DMS53 (cell line): ENCODE measurements around the gene DDC.
"Not testable (repeated sequence)": the region's sequence is repeated elsewhere in the genome, so short reads cannot be mapped to it uniquely, and the experiment has no call there.

Source experiments
- DNase-seq: peaks from one replicate; lab custom pipeline; 2025; lab: John Stamatoyannopoulos, UW

The DDC gene

DNA sequence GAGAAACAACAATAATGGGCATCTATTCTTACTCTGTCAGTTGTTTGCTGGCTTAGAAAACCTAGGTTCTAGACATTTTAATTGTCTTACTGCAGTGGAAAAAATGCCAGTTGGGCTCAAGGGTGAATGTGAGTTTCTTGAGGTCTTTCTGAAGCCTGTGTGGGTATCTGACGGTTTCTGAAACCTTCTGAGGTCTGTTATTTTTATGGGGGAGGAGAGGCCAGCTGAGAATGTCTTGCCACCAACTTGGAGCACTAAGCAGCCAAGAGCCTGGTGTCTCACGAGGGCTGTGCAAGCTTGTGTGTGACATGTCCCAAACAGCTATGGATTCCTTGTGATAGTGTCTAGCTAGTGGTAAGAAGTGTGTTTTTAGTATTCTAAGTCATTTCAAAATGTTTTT is 24.2 kb upstream of the DDC start:
- no peak for DNase-seq

DNA sequence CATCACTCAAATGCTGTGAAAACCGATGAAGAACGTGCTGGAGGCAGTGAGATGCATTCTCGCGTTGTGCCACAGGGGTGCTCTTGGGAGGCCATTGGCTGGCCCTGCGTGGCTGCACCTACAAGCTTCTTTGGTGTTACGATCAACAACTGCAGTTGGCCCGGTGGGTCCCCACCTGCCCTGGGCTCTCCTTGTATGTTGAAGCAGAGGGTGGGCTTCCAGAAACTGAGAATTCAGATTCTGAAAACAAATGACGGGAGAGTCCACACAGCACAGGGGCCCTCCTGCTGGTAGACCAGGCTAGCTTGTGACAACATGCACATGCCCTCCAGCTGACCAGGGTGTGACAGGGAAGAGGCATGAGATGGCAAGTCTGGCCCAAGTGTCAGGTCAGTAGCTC is 23.7 kb upstream of the DDC start:
- DNase-seq, result peak; percentile 36

DNA sequence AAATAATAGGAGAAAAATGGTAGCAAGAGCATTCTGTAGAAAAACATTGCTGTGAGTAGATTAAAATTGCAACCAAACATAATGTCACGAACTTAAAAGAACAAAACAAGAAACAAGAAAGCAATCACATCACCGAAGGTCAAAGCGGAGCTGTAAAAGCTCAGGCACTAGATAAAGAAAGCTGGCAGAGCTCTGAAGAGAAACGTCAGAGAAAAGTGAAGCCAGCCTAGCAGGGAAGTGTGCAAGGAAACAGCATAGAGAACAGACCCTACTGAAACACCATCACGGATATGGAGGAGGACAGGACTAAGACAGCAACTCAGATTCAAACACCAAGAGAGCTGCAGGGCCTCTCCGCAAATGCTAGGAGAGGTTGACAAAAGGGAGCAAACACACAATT is 22.5 kb upstream of the DDC start:
- DNase-seq, result no peak

DNA sequence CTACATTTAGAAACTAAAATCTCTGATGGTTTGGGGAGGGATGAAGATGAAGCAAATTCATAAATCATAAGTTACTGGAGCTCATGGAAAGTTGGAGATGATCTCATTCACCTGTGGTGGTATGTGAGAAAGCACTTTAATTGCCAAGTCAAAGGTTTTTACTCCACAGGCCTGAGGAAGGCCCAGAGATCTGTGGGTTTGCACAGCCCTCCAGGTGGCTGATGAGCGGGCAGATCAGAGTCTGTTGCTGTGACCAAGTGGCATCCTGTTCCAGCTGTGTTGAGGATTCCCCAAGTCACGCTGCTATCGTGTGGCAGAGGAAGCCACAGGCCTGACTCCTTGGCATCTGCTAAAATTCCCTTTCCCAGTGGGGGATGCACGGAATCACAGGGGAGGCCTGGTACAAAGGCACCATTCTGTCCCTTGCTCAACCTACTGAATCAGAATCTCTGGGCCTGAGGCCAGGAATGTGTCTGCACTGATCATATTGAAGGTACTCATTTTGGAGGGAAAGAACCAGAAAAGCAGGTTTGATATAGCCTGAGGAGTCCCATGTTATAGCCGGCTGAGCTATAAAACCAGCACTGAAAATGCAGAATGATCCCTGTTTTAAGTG is 19.7 kb upstream of the DDC start:
- peak; percentile 74 for DNase-seq

DNA sequence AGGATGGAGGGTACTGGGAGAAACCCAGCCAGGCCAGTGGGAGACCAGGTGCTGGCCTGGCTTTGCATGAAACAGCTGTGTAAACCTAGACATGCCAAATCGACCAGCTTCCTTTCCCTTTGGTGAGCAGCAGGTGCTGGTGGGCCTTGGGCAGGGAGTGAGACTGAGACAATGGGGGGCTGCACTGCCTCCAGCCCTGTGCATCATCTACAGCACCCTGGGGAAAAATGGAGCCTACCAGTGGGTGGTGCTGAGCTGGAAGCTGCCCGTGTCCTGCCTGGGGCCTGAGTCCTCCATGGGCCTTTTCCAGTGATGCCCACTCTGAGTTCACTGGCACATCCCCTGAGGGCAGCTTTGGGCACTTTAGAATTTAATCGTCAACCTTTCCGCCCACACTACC is 19.2 kb upstream of the DDC start:
- peak; percentile 41 for DNase-seq

DNA sequence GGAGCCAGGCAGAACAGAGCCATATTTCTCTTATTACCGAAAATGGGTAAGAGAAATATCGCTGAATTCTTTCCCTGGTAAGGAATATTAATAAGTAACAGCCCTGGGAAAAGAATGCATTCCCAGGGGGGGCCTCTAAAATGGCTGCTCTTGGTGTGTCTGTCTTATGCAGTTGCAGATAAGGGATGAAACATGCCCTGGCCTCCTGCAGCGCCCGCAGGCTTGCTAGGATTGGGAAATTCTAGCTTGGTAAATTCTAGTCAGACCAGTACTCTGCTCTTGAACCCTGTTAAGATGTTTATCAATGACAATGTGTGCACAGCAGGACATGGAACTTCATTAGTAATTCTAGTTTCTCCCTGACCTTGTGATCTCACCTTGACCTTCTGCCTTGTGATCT is 18.1 kb upstream of the DDC start:
- DNase-seq, result peak; percentile 19

DNA sequence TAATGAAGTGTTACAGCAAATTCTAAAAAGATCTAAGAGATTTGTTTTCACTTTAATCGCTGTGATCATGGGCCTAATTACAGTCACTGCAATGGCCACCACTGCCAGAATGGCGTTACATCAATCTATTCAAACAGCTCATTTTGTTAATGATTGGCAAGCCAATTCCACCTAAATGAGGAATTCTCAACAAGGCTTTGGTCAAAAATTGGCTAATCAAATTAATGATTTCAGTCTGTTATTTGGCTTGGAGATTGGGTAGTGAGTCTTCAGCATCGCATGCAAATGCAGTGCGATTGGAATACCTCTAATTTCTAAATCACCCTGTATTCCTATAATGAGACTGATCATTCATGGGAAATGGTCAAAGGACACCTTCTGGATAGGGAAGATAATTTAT is 17.1 kb upstream of the DDC start:
- DNase-seq, result not testable (repeated sequence)

DNA sequence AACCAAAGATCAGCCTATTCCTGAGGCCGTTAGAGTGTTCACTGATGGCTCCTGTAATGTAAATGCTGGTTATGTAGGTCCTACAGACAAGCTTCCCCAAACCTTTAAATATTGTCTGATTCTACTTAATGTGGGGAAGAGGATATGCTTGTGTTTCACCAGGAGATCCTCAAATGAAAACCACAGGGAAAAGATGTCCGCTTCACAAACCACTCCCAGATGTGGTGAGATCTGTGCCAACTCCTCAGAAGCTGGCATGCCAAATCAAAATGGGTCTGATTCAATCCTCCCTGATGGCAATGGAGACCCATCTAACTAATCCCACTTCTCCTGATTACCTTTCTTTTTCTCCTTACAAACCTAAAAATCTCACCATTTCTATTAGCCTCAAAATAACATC is 15.5 kb upstream of the DDC start:
- DNase-seq, result not testable (repeated sequence)

DNA sequence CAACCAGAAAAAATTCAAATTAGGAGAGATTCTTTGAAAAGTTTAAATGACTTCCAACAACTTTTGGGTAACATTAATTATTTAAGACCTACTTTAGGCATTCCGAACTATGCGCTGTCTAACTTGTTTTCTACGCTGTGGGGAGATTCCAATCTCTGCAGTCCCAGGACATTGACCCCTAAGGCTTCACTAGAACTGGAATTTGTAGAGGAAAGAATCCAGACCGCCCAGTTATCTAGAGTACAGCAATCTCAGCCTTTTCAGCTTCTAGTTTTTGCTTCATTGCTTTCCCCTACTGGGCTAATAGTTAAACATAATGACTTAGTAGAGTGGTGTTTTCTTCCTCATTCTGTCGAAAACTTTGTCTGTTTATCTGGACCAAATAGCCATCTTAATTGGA is 14.9 kb upstream of the DDC start:
- no peak for DNase-seq

DNA sequence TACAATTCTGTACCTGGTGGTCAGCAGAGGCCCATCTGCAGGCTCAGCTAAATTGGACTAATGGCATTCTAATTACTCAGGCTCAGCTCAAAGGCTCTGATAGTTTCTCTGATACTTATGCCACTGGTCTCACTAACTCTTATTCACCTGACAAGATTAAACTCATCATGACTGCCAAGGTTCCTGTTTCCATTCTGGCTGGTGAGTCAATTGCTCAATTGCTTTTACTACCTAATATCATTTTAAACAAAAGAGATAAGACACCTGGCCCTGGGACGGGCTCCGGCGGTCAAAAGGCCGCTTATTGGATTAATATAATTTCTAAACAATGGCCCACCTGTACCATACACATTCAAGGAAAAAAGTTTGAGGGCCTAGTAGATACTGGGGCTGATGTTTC is 12.9 kb upstream of the DDC start:
- DNase-seq, result not testable (repeated sequence)

DNA sequence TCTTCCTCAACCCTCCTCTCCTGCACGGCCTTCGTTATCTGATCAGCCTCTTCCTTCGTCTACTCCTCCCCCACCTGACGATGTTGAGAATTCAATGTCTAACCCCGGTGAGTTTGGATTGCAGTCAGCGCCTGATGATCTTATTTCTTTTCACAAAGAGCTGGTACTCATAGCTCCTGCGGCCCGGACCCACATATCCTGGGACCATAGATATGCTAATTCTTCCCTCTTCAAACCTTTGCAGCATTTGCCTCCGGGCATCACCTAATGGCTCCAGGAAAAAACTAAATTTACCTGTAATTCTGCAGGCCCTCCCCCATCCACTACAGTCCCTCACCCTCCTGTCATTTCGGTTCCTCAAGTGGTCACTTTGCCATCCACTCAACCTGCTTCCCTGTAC is 12.4 kb upstream of the DDC start:
- no peak for DNase-seq

DNA sequence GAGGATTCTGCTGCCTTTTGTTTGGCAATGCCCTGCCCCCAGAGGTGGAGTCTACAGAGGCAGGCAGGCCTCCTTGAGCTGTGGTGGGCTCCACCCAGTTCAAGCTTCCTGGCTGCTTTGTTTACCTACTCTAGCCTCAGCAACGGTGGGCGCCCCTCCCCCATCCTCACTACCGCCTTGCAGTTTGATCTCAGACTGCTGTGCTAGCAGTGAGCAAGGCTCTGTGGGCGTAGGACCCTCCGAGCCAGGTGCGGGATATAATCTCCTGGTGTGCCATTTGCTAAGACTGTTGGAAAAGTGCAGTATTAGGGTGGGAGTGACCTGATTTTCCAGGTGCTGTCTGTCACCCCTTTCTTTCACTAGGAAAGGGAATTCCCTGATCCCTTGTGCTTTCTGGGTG is 11.2 kb upstream of the DDC start:
- DNase-seq, result not testable (repeated sequence)

DNA sequence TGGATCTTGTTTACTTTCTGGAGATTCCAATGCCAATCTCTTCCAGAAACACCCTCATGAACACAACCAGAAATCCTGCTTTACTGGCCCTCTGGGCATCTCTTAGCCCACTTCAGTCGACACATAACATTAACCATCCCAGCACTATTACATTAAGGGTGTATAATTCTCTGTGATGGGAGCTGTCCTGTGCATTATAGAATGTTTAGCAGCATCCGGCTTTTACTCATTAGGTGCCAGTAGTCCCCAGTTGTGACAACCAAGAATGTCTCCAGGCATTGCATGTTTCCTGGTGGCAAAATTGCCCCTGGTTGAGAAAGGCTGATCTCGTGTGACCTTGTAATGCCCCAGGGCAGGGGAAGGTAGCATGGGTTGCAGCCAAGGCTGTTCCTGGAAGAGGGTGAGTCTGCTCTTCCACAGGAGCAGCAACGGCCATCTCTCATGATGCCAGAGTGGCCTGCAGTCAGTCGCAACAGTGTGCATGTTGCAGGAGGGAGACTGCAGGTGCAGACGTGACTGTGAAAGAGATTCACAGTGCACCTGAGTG is 2.6 kb upstream of the DDC start:
- DNase-seq, result no peak

DNA sequence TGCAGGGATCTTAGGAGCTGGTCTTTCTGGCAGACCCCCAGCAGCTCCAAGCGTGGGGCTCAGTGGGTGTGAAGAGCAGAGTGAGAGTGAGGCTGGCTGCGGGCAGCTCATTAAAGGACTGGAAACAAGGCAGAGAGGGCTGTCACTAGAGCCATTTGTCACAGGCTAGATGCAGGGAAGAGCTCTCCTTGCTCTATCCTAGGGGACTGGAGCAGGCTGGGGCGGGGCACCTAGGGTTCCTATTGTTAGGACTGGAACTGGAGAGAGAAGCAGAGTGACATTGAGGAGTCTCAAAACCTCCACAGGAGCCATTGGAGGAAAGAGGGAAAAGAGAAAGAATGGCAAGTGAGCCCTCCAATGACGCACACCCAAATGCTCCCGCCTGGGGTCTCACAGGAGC is 772 bp upstream of the DDC start:
- DNase-seq, result peak; percentile 36

DNA sequence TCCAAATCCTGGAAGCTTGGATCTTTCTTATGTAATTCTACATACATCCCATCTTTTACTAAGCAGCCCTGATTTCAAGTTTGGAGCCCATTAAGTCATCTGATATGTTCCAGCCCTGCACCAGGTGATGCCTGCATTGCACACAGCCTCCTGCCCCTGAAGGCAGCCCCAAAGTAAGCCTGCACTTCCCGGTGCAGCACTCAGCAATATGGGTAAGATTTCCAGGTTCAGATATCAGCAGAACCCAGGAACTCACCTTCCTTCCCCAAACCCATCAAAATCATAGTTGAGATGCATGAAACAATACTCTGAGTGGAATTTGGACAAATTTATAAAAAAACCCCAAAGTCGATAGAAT is 333 bp upstream of the DDC start:
- peak; percentile 78 for DNase-seq

DNA sequence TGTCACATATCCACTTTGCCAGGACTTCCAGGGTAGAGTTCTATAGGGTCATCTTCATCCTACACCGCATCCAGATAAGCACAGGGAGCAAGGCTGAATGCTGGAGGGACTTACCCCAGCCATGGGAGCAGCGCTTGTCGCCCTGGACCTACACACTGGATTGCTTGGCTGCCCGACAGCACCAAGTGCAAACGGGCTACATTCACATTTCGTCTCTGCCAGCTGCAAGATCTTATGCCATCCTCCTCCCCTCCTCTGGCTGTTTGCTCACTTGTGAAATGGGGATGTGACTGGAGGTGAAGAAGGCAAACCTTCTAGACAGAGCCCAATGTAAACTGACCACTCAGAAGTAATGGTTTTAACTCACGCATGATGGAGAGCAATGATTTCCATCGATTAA is 1.0 kb downstream of the DDC start:
- peak; percentile 72 for DNase-seq

DNA sequence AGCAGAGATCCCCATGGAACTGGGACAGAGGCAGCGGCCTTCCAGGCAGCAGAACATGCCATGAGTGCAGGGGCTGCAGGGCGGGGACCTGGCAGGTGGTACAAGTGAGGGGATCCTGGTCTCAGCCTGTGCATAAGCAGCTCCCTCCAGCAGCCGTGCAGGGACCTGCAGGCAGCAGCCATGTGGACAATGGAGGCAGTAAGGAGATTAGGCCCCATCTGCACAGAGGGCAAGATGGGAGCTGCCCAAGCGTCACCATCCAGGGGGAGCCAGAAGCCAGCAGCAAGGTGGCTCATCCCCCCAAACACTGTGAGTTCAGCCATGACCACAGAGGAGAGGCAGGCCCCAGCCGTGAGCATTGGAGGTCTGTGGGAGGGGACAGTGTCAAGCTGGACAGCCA is 3.1 kb downstream of the DDC start:
- peak; percentile 62 for DNase-seq

DNA sequence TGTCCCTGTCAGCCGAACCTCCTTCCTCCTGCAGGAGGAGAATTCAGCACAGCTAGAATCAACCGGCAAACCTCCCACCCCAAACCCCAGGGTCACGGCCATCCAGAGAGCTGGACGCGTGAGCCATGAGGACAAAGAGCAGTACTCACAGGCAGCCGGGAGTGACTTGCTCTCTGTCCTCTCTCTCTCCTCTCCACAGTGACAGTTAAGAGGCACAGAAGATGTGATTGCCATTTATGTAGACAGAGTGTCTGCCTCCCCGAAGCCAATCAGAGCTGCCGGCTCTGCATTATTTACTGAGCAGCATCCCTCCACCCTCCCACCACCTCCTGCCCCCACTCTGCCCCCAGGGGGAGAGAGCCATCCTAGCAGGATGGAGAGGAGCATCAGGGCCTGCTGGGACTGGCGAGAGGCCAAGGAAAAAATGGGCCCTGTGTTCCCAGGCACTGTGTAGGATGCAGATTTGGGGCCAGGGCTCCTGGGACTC is 4.3 kb downstream of the DDC start:
- DNase-seq, result peak; percentile 76

DNA sequence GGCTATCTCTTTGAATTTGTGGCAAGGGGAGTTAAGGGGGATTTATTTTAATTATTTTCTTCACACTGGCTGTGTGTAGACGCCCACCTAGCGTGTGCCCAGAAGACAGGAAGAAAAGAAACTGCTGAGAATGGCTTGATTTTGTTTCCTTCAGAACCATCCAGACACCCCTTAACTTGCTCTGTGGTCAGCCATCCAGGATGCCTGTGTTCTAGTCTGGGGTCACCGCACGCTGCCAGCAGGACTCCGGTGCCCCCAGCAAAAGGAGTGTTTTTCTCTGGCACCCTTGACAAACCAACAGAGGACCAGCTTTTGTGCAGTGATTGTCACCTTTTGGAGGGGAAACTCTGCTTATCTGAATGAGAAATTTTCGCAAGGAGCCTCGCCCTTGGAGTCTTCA is 5.3 kb downstream of the DDC start:
- no peak for DNase-seq

DNA sequence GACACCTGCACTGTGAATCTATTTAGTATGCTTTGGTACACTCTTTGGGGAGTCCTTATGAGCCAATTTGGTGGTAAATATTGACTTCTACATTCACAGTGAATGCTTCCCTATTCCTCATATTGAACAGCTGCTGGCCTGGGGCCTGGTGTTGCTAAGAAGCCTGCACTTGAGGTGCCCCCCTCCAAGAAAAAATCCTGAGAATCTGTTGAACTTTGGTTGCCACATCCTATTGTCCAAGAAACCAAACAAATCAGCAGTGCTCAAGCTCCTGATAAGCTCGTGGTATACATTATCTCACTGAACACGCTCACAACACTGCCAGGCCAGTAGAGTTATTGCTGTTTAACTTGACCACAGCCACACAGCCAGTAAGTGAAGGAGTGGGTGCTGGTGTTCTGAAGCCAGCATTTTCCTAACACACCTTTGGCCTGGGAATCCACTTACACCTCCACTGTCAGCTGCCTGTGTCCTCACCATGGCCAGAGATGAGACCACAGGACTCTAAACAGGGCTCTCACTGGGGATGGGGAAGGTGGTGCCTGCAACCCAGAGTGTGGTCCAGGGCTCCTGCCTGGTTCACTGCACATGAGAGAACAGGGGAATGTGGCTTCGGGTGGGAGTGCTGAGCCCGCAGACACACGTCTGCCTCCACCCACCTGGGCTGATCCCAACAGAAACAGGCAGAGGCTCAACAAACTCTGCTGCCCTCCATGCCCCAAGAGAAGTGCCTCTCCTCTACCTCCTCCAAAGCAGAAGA is 6.7 kb downstream of the DDC start:
- peak; percentile 91 for DNase-seq

DNA sequence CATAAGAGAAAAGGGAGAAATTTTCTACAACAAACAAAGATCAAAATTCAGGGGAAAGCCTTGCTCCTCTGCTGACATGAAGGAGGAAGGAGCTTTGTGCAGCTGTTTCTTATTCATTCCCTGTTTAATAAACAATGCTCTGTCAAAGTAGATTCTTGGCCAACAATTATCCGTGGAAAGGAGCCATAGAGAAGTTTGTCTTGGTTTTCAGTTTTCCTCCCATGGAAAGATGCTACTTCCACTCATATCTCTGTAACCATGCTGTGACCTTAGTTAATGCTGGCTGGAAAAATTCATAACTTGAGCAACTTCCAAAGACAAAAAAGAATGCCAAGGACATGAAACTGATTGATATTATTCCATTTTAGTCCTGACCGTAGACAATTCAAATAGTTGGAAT is 8.1 kb downstream of the DDC start:
- no peak for DNase-seq

DNA sequence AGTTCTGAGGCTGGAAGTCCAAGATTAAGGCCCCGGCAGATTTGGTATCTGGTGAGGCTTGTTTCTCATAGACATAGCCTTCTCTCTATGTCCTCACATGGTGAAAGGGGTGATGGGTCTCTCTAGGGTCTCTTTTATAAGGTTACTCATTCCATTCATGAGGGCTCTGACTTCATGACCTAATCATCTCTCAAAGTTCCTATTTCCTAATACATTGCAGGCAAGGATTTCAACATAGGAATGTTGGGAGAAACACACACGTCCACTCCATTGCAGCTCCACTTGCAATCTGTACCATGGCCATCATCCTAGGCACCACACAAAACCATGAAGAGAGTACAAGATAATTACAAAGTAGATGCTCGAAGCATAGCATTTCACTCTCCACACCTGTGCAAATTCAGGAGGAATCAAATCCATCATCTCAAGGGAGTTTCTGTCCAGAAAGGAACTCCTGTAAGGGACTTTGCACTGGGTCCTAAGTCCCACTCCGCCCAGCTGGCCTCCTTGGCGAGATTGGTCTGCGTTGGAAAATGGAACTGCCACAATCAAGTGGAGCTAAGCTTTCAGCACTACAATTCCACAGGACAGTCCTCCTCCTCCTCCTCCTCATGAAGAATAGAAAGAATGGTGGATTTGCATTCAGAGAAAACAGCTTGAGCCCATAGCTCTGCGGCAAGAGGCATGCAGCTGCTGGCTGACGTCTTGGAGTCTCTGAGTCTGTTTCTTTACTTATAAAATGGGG is 8.8 kb downstream of the DDC start:
- no peak for DNase-seq

DNA sequence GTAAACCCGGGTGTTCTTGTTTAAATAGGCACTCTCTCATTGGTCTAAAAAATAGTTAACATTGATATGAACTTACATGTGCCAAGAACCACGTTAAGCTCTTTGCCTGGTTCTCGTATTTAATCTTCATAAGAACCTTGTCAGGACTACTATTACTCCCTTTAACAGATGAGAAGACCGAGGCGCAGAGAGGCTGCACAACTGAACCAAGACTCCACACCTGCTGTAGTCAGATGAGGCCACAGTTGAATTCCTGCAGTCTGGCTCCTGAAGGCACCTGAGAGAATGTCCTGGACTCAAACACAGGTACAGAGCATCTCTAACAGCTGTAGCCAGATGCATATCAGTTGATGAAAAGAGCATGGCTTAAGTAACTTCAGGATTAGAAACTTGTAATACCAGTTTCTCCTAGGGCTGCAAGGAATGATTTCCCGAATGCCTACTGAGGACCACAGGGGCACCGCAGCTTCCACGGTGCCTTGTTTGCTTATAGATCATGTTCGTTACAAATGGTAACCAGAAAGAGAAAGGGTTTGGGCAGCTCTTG is 9.5 kb downstream of the DDC start:
- DNase-seq, result peak; percentile 74
